ENCODE data around the gene ZBTB18.

Gene ZBTB18

GRCh38 chr1:244046907-244047611 lies 4.0 kb upstream of the ZBTB18 start:
- H3K27me3 ChIP-seq (ENCODE audit: insufficient read depth, poor library complexity, severe bottlenecking), result no peaks in the 10 kb centered on the region
- TF ChIP-seq GABPA (IDR thresholded peaks at IDR 0.05; ENCODE audit: low read depth) (no peak), POLR2AphosphoS5 (IDR thresholded peaks at IDR 0.05; ENCODE audit: low read depth) (no peak)
- H3K4me3 ChIP-seq (replicated peaks; ENCODE audit: insufficient read depth, low read length), result peak overlapping the region; percentile 88
- no peak for DNase-seq (ENCODE audit: low read depth in 1 of 2, low spot score in 1 of 2)
- H3K27ac ChIP-seq (replicated peaks), result peak overlapping the region; percentile 93

- DNase-seq (ENCODE audit: low read depth in 1 of 2, low spot score in 1 of 2), result peak; percentile 78 to 81
- TF ChIP-seq GABPA (IDR thresholded peaks at IDR 0.05; ENCODE audit: low read depth) (peak; percentile 35; the same call in 1 of the 2 replicates), CTCF (IDR thresholded peaks at IDR 0.05; ENCODE audit: insufficient read depth, low read length) (no peak), SPI1 (IDR thresholded peaks at IDR 0.05; ENCODE audit: borderline replicate concordance, low read depth) (no peak), REST (IDR thresholded peaks at IDR 0.05; ENCODE audit: insufficient replicate concordance, low read depth) (peak; percentile 62), POLR2AphosphoS5 (IDR thresholded peaks at IDR 0.05; ENCODE audit: low read depth) (peak; percentile 48; the same call in 1 of the 2 replicates)
- Histone ChIP-seq H3K27me3 (ENCODE audit: insufficient read depth, poor library complexity, severe bottlenecking) (no peaks in the 10 kb centered on the region), H3K4me3 (replicated peaks; ENCODE audit: insufficient read depth, low read length) (peak overlapping the region; percentile 88), H3K27ac (replicated peaks) (peak overlapping the region; percentile 93)
These were observed 3.3 kb upstream of the ZBTB18 start for GRCh38 chr1:244047621-244048255.

- peak; percentile 95 to 99 for DNase-seq (ENCODE audit: low read depth in 1 of 2, low spot score in 1 of 2)
- Histone ChIP-seq H3K4me3 (replicated peaks; ENCODE audit: insufficient read depth, low read length) (peak overlapping the region; percentile 88), H3K27me3 (ENCODE audit: insufficient read depth, poor library complexity, severe bottlenecking) (no peaks in the 10 kb centered on the region), H3K27ac (replicated peaks) (peak overlapping the region; percentile 93)
- TF ChIP-seq CTCF (IDR thresholded peaks at IDR 0.05; ENCODE audit: insufficient read depth, low read length) (no peak), REST (IDR thresholded peaks at IDR 0.05; ENCODE audit: insufficient replicate concordance, low read depth) (no peak), POLR2AphosphoS5 (IDR thresholded peaks at IDR 0.05; ENCODE audit: low read depth) (no peak), SPI1 (IDR thresholded peaks at IDR 0.05; ENCODE audit: borderline replicate concordance, low read depth) (no peak), GABPA (IDR thresholded peaks at IDR 0.05; ENCODE audit: low read depth) (no peak)
These were observed 2.6 kb upstream of the ZBTB18 start for GRCh38 chr1:244048256-244049161.
